Activated T-cell treated with anti-CD3 and anti-CD28 coated beads, Interleukin-2, amount 50 U/mL, for 24 hours (primary cell): ENCODE data around the gene ADGRD1.

Source experiments
- DNase-seq: peaks from one replicate; pipeline ENCODE4 v3.0.0-alpha.2; 2020
- H3K27ac Mint-ChIP-seq: 2 replicates; pipeline ENCODE4 v1.8.0; 2020; ENCODE audit warnings: mild to moderate bottlenecking, mixed read lengths
- H3K27me3 Mint-ChIP-seq: 2 replicates; pipeline ENCODE4 v1.8.0; 2020; ENCODE audit warnings: mixed read lengths
- H3K36me3 Mint-ChIP-seq: 2 replicates; pipeline ENCODE4 v1.8.0; 2020; ENCODE audit warnings: low read depth, mixed read lengths
- H3K4me1 Mint-ChIP-seq: 2 replicates; pipeline ENCODE4 v1.8.0; 2020; ENCODE audit warnings: low read depth, mixed read lengths
- H3K4me3 Mint-ChIP-seq: 2 replicates; pipeline ENCODE4 v1.8.0; 2020; ENCODE audit warnings: mild to moderate bottlenecking, moderate library complexity, mixed read lengths
- H3K9me3 Mint-ChIP-seq: 2 replicates; pipeline ENCODE4 v1.8.0; 2020; ENCODE audit warnings: mixed read lengths

ADGRD1 gene

DNA sequence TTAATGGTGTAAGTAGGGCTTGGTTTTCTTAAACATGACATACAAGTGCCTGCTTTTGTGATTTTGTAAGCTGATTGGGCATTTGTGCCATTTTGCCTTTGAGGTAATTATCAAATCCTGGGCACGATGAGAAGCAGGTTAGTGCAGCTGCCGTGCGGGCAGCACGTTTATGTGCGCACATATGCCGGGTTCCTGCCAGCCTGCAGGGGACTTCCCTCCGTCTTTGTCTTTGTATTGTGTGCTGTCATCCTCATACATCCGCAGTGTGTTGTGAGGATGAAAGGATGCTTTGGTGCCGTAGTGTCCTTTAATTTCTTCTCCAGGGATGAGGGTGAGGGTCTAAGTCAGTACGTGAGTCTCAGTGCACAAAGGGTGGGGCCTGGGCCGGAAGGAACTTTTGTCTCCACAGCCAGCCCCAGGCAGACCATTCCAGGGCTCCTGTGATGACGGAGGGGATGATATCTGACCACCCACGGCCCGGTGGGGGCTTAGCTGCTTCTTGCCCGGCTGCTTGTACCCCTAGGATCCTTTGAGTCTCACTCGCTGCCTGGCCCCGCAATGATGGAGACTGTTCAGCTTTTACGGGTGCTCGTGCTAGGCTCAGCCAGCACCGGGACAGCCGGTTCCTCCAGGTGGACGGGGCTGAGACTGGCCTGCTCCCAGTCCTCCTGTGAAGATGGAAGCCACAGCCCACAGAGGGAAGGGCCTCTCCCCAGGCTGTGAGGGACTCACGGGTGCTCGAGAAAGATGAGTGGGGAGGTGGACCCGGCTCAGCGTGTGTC lies 54.6 kb downstream of the ADGRD1 start:
- H3K4me1 Mint-ChIP-seq: no peaks in the 10 kb centered on the region
- H3K27me3 Mint-ChIP-seq: peaks cover 7% of the 10 kb centered on the region
- no peak for DNase-seq
- no peaks in the 10 kb centered on the region for H3K9me3 Mint-ChIP-seq
- no peak overlapping the region for H3K4me3 Mint-ChIP-seq
- H3K27ac Mint-ChIP-seq: no peak overlapping the region
- no peaks in the 10 kb centered on the region for H3K36me3 Mint-ChIP-seq

DNA sequence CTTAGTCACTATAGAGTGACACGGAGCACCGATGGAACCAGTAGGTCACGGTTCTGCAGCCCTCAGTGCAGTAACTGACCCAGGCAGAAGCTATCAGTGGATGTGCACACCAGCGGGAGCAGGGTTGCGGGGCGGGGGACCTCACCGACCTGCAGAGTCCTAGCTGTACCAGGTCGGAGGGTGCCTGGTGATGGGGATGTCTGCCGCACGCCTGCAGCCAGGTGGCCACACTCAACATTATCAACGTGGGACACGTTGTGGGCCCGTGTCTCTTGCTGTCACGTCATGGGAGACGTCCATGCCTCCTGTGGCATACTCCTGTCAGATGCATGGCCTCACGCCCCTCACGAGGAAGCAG lies 55.2 kb downstream of the ADGRD1 start:
- no peaks in the 10 kb centered on the region for H3K9me3 Mint-ChIP-seq
- H3K4me1 Mint-ChIP-seq: no peaks in the 10 kb centered on the region

DNA sequence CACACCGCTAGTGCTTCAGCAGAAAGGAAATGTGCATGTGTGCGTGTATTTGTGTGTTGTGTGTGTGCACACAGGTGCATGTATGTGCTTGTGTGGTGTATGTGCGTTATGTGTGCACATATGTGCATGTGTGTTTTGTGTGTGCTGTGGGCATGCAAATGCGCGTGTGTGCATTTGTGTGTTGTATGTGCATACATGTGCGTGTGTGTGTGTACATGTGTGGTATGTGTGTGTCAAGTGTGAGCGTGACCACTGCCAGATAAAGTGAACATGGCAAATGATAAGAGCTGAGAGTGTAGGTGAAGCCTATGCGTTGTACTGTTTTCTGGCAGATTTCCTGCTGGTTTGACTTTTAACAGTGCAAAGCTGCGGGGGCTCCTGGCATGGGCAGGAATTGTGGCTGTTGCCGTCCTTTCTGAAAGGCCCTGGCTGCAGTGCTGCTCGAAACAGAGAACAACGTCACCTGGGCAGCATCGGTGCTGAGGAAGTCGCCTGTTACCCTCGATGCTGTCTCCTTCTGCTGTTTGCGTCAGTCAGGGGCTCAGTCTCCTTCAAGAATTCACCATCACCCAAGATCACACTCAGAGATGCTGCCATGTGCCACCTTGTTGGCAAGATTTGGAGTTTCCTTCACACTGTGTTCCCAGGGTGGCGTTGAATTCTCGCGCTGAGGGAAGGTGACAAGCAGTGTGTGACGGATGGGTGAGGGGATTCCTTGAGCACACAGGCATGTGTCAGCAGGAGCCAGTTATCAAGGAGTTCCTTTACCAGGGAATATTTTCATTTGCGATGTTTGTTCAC lies 56.1 kb downstream of the ADGRD1 start:
- no peaks in the 10 kb centered on the region for H3K4me1 Mint-ChIP-seq
- H3K27me3 Mint-ChIP-seq: peaks cover 7% of the 10 kb centered on the region
- no peak overlapping the region for H3K27ac Mint-ChIP-seq
- no peak for DNase-seq
- H3K4me3 Mint-ChIP-seq: no peak overlapping the region
- no peaks in the 10 kb centered on the region for H3K36me3 Mint-ChIP-seq
- H3K9me3 Mint-ChIP-seq: no peaks in the 10 kb centered on the region

More for the DNA sequence above, 55.2 kb downstream of the ADGRD1 start:
- Mint-ChIP-seq H3K27ac (no peak overlapping the region), H3K36me3 (no peaks in the 10 kb centered on the region), H3K27me3 (peaks cover 7% of the 10 kb centered on the region), H3K4me3 (no peak overlapping the region)
- no peak for DNase-seq

DNA sequence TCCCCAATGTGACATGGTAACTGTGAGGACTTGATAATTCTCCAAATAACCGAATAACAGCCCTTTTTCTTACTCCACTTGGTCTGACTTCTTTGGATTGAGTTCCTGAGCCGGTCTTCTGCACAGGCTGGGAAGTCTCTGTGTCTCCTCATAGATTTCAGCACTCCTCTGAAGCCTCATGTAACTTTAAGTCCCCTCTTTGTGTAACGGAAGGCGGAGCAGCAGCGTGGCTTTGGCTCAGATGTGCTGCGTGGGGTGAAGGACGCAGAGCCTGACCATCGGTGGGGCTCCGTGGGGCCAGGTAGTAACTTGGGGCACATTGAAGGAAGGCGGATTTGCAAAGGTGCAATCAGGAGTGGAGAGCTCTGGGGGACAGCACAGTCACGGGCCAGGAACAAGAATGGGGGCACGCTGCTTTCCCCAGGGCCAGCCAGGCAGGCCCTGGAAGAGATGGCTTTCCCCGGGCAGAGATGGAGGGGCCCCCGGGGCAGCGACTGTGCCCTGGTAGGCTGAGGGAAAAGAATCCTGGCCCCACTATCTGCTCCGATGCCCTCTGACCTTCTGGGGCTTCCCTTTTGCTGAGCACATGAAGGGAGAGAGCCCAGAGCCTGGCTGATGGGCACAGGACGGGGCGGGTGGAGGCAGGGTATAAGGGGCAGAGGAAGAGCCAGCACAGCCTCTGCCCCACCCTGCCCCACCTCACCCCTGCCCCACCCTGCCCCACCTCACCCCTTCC lies 56.9 kb downstream of the ADGRD1 start:
- H3K27ac Mint-ChIP-seq: no peak overlapping the region
- H3K36me3 Mint-ChIP-seq: no peaks in the 10 kb centered on the region
- no peak overlapping the region for H3K4me3 Mint-ChIP-seq
- no peaks in the 10 kb centered on the region for H3K9me3 Mint-ChIP-seq
- DNase-seq: no peak
- H3K4me1 Mint-ChIP-seq: no peaks in the 10 kb centered on the region
- H3K27me3 Mint-ChIP-seq: peaks cover 7% of the 10 kb centered on the region

DNA sequence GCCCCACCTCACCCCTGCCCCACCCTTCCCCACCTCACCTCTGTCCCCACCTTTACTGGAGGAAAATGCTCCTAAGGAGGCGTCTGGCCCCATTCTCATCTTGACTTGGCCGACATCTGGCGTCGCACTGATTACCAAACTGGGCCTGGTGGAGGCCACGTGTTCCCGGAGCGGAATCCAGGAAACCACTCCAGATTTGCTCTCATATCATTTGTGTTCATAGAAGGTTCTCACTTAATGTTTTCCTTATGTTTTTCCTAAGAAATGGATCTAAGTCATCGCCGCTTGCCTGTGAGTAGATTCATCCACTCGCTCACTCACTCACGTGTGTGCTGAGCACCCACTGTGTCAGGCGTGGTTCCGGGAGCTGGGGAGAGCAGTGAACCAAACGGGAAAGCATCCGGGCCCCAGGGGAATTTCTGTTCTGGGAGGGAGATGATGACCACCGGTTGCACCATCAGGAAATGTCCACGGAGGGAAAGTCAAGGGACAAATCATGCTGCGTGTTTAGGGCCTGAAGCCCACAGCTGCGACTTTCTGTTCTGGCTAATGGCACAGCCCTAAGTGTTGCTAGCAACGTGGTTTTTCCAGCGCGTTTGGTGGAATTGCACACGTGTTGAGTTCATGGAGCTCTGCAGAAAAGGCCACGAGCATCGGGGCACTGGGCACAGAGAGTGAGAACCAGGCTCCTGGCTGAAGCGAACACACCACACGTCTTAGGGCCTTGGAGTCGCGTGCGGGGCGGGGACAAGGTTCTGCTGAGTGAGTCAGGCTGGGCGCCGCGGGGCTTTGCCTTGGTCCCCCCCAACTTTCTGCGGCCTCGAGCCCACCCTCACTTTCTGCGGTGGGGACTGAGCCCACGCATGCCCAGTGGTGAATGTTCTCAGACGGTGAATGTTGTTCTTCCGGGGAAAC lies 57.7 kb downstream of the ADGRD1 start:
- Mint-ChIP-seq H3K27me3 (no peaks in the 10 kb centered on the region), H3K36me3 (no peaks in the 10 kb centered on the region), H3K27ac (no peak overlapping the region), H3K4me3 (no peak overlapping the region), H3K4me1 (no peaks in the 10 kb centered on the region), H3K9me3 (no peaks in the 10 kb centered on the region)
- DNase-seq: no peak

DNA sequence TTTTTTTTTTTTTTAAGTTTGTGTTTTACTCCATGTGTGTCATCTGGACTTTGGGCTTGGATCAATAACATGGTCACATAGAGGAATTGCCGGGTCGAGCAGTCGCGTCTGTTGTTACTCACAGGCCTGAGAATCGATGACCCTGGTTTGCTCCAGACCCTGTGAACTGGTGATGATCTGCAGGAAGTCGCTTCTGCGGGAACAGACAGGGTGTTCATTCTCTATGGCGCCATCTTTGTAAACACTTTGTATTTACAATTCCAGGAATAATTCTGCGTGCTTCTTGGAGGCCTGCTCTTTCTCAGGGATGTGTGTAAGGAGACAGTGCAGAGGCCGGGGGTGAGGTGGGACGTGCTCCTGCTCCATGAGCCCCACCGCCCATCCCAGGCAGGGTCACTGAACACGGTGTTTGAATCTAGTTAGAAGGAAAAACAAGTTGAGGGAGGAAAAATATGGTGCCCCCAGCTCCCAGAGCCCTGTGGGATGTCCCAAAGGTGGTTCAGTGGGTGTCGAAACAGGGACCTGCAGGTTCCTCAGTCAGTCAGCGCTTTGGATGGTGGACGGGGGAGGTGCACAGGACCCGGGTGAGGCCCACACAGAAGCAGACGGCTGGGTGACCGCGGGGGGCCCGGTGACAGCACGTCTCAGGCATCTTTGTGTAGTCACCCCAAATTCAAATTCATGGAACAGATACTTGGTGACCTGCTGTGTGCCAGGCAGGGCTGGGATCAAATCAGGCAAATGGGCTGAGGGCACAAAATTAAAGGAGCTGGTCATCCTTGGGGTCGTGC lies 58.8 kb downstream of the ADGRD1 start:
- H3K27me3 Mint-ChIP-seq: no peaks in the 10 kb centered on the region
- no peak overlapping the region for H3K27ac Mint-ChIP-seq
- no peak for DNase-seq
- no peaks in the 10 kb centered on the region for H3K4me1 Mint-ChIP-seq
- H3K36me3 Mint-ChIP-seq: no peaks in the 10 kb centered on the region
- H3K9me3 Mint-ChIP-seq: no peaks in the 10 kb centered on the region
- no peak overlapping the region for H3K4me3 Mint-ChIP-seq

DNA sequence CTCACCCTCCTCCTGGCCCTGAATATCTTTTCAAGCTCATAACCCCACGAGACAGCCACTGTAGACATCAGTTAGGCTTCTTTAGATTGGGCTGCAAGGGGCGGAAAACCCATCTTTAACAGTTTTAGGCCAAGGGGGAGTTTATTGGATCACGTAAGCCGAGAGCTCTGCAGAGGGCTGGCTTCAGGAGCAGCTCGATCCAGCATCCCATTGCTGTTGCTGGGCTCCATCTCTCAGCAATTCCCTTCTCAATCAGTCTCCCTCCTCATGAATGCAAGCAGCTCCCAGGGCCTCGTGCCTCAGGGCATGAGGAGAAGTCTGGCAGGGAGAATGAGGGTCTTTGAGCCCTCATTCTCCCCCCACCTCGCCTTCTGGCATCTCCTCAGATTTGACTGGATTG lies 59.4 kb downstream of the ADGRD1 start:
- H3K27me3 Mint-ChIP-seq: no peaks in the 10 kb centered on the region
- H3K36me3 Mint-ChIP-seq: no peaks in the 10 kb centered on the region
- H3K4me1 Mint-ChIP-seq: no peaks in the 10 kb centered on the region
- H3K9me3 Mint-ChIP-seq: no peaks in the 10 kb centered on the region
- no peak overlapping the region for H3K27ac Mint-ChIP-seq
- no peak overlapping the region for H3K4me3 Mint-ChIP-seq
- DNase-seq: no peak

DNA sequence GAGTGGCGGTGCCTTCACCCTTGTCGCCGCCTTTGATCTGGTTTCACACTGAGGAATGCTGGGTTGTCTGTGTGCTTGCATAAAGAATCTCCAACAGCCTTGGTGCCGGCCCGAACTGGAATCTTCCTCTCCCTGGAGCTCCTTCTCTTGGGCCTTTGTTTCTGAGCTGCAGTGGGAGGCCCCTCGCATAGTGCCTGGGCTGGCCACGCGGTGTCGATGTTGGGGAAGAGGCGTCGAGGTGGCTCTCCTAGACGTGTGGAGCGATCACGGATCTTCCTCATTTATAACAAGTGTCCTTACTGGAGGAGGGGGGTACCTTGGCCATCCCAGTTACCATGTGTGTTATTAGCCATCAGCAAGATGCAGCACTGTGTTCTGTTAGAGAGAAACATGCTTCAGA lies 60.6 kb downstream of the ADGRD1 start:
- H3K36me3 Mint-ChIP-seq: no peaks in the 10 kb centered on the region
- no peak for DNase-seq
- no peak overlapping the region for H3K27ac Mint-ChIP-seq
- H3K4me3 Mint-ChIP-seq: no peak overlapping the region
- no peaks in the 10 kb centered on the region for H3K4me1 Mint-ChIP-seq
- H3K9me3 Mint-ChIP-seq: no peaks in the 10 kb centered on the region
- H3K27me3 Mint-ChIP-seq: no peaks in the 10 kb centered on the region

DNA sequence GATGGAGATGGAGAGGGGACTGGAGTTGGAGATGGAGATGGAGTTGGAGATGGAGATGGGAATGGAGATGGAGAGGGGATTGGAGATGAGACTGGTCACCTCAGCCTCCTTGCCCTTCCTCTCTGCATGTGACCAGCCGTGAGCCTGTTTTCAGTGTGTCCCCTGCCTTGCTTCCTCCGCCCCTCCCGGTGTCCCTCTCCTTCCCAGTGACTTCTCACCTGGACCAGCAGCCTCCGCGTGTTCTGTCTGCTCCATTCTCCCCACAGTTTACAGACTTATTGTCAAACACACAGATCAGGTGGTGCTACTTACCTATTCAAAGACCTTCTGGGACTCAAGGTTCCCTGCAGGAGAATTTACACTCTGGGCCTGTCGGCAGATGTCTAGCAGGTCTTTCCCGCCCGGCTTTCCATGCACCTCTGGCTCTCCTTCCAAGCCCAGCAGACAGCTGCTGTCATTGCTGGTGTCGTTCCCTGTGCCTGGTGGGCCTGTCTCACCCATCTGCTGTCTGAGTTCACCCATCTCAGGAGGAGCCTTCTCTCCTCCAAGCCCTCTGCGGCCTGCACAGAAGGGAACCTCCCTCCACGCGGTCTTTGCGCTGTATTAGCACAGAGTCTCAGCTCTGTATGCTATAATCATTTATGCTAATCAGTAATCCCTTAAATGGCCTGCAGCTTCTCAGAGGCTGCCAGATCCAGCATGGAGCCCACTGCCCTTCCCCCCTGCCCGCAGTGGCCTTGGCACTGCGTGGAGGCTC lies 62.1 kb downstream of the ADGRD1 start:
- Mint-ChIP-seq H3K4me3 (no peak overlapping the region), H3K36me3 (no peaks in the 10 kb centered on the region), H3K27ac (no peak overlapping the region), H3K9me3 (no peaks in the 10 kb centered on the region), H3K27me3 (no peaks in the 10 kb centered on the region), H3K4me1 (no peaks in the 10 kb centered on the region)
- no peak for DNase-seq

DNA sequence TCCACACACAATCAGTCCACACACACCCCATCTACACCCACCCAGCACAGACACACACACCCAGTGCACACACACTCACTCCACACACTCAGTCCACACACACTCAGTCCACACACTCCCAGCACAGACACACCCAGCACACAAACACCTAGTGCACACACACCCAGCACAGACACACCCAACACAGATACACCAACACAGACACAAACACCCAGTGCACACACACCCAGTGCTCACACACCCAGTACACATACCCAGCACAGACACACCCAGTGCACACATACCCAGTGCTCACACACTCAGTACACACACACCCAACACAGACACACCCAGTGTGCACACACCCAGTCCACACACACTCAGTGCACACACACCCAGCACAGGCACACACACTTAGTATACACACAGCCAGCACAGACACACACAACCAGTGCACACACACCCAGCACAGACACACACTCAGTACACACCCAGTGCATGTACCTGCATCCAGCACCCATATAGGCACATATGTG lies 63.8 kb downstream of the ADGRD1 start:
- no peak for DNase-seq
- no peaks in the 10 kb centered on the region for H3K36me3 Mint-ChIP-seq
- no peaks in the 10 kb centered on the region for H3K9me3 Mint-ChIP-seq
- H3K4me1 Mint-ChIP-seq: no peaks in the 10 kb centered on the region
- no peak overlapping the region for H3K27ac Mint-ChIP-seq
- no peaks in the 10 kb centered on the region for H3K27me3 Mint-ChIP-seq
- no peak overlapping the region for H3K4me3 Mint-ChIP-seq

DNA sequence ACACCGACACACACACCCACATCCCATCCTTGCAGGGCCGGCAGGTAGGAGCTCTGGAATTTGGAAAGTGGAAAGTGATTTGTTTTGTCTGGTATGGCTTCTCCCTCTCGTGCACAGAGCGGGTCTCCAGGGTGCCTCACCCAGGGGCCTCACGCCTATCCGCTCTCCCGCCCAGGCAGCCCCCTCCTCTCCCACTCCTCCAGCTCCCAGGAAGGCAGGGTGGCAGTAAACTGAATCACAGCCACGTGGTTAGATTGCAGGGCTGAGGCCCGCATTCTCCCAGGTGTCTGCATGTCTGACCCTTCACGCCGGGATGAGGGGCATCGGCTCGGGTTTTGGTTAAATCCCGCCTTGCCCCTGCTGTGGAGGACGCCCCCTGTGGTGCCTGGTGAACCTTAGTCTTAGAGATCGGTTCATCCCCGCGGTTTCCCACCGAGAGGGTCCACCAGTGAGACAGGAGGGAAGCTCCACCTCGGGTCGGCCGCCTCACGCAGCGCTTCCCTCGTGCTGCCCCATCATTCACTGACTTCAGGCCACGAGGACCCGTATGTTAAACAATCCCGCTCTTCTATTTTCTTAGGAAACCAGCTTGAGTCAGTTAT lies 64.4 kb downstream of the ADGRD1 start:
- Mint-ChIP-seq H3K27me3 (no peaks in the 10 kb centered on the region), H3K4me1 (no peaks in the 10 kb centered on the region), H3K9me3 (no peaks in the 10 kb centered on the region), H3K27ac (no peak overlapping the region), H3K4me3 (no peak overlapping the region), H3K36me3 (no peaks in the 10 kb centered on the region)
- DNase-seq: no peak

DNA sequence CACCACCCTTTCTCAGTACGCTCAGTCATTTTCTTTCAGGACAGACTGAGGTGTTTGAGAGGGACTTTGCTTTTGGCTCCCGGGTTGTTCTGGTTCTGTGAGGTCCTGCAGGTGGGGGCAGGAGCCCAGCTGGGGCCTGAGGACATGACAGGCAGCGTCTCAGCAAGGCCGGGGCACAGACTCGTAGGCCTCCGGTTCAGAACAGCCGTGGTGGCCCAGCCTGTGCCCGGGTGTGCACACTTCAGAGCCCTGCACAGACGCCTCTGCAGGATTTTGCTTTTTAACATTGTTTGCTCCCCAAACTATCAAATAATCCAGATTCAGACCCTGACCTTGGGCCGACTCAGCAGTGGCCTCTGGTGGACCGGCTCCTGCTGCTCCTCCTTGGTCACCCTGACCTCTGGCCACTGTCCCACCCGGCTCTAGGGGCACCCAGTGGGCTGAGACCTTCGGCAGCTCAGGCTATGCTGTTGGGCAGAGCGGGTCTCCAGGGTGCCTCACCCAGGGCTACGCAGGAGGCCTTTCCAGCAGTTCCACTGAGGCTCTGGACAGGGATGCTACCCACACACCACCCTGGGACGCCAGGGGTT lies 65.2 kb downstream of the ADGRD1 start:
- Mint-ChIP-seq H3K9me3 (no peaks in the 10 kb centered on the region), H3K4me1 (no peaks in the 10 kb centered on the region), H3K27ac (no peak overlapping the region), H3K27me3 (no peaks in the 10 kb centered on the region), H3K4me3 (no peak overlapping the region), H3K36me3 (no peaks in the 10 kb centered on the region)
- DNase-seq: no peak
